Duodenal mucosa (tissue), 2 donors: Measurements from ENCODE around the gene ZNF787.

ENCODE experiments used
- H3K27ac ChIP-seq: one replicate; pipeline ENCODE4 v1.7.0; 2013; ENCODE audit warnings: low read depth, low read length
- H3K27me3 ChIP-seq, 2 donors: one replicate each; pipeline ENCODE4 v1.7.0; 2013; ENCODE audit warnings: low read length in 2 of 2, control low read depth in 1 of 2; ENCODE audit not compliant: insufficient read depth in 2 of 2, control insufficient read depth in 1 of 2
- H3K36me3 ChIP-seq, 2 donors: one replicate each; pipeline ENCODE4 v1.7.0; 2013; ENCODE audit warnings: low read length in 2 of 2, control low read depth in 1 of 2; ENCODE audit not compliant: insufficient read depth in 2 of 2, control insufficient read depth in 1 of 2
- H3K4me1 ChIP-seq, 2 donors: one replicate each; pipeline ENCODE4 v1.7.0; 2013; ENCODE audit warnings: low read length in 2 of 2, control low read depth in 1 of 2; ENCODE audit not compliant: insufficient read depth in 2 of 2, control insufficient read depth in 1 of 2
- H3K4me3 ChIP-seq, 2 donors: one replicate each; pipeline ENCODE4 v1.7.0; 2013; ENCODE audit warnings: low read length in 2 of 2, low read depth in 1 of 2
- H3K9ac ChIP-seq, 2 donors: one replicate each; pipeline ENCODE4 v1.7.0; 2013; ENCODE audit warnings: low read length in 2 of 2, low read depth in 1 of 2
- H3K9me3 ChIP-seq, 2 donors: one replicate each; pipeline ENCODE4 v1.7.0; 2013; ENCODE audit warnings: low read length in 2 of 2, control low read depth in 1 of 2; ENCODE audit not compliant: control insufficient read depth in 1 of 2

ZNF787 gene

DNA sequence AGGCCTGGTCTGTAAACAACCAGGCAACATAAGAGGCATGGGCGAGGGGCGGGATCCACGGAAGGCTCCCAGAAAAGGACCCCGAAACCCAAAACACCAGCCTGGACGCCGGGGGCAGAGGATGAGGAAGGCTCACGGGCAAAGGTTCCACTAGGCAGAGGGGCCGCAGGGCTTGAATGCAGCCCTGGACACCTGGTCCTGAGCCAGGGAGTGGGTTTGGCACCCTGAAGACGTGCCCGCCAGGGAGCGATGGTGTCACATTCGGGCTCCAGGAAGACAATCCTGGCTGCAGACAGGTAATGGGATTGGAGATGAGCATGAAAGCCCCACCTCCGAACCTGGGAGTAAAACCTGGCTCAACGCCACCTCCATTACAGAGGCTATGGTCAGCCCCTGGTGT lies 31.8 kb downstream of the ZNF787 start:
- H3K27me3 ChIP-seq: no peaks in the 10 kb centered on the region
- H3K9me3 ChIP-seq: peaks cover 0 to 3% of the 10 kb centered on the region in 2 donors
- H3K36me3 ChIP-seq: peaks cover 10 to 47% of the 10 kb centered on the region in 2 donors
- H3K4me3 ChIP-seq: no peak overlapping the region
- H3K4me1 ChIP-seq: no peaks in the 10 kb centered on the region
- no peak overlapping the region for H3K9ac ChIP-seq
- H3K27ac ChIP-seq: no peak overlapping the region

DNA sequence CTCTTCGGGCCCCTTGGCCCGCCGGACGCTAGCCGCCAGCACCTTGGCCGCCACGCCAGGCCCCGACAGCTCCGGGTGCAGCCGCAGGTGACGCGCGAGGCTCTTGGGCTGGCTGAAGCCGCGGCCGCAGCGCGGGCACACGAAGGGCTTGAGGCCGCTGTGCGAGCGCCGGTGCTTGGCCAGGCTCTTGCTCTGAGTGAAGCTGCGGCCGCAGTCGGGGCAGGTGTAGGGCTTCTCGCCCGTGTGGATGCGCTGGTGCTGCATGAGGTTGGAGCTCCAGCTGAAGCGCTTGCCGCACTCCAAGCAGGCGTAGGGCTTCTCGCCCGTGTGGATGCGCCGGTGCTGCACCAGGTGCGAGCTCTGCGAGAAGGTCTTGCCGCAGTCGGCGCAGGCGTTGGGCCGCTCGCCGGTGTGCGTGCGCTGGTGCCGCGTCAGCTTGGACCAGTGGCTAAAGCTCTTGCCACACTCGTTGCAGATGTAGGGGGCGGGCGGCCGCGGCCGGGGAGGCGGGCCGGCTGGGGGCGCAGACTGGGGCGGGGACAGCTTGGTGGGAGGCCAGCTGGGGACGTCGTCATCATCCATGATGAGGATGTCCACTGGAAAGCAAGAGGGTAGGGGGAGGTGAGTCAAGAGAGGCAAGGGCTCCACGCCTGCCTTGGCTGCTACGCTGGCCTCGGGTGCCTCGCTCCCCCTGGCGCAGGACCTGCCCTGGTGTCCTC lies 32.4 kb downstream of the ZNF787 start:
- H3K4me3 ChIP-seq: no peak overlapping the region
- H3K36me3 ChIP-seq: peaks cover 8 to 44% of the 10 kb centered on the region in 2 donors
- no peaks in the 10 kb centered on the region for H3K4me1 ChIP-seq
- no peak overlapping the region for H3K27ac ChIP-seq
- H3K27me3 ChIP-seq: no peaks in the 10 kb centered on the region
- no peak overlapping the region for H3K9ac ChIP-seq
- H3K9me3 ChIP-seq: peaks cover 0 to 3% of the 10 kb centered on the region in 2 donors

DNA sequence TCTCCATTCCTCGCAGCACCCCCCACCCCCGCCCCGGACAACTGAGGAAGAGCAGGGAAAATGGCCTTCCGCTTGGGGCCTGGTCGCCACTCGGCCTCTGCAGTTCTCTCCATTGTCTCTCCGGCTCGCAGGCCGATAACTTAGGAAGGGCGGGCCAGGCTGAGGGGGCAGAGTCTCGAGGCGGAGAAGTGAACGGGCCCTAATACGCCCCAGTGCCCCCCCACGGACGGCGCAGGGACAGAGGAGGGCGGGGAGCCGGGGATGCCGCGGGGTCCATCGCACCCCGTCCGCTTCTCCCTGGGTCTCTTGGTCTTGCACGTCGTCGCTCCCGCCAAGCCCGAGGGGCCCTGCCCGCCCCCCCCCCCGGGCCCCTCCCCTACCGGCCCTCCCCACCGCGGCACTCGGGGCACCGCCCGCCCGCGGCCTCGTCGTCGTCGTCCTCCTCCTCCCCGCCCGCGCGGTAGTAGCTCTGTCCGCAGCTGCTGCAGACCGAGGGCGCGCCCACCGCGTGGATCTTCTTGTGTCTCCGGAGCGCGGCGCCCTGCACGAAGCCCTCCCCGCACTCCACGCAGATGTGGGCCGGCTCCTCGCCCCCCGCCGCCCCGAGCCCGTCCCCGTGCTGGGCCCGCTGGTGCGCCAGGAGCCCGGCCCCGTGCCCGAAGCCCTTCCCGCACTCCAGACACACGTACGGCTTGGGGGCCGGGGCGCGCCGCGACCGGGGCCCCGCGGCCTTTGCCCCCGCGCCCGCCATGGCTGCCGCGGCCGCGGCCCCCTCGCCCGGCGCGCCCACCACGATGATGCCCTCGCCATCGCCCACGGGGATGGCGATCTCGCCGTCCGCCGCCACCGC lies 33.2 kb downstream of the ZNF787 start:
- H3K9me3 ChIP-seq: no peaks in the 10 kb centered on the region
- H3K4me3 ChIP-seq: no peak overlapping the region
- no peak overlapping the region for H3K27ac ChIP-seq
- peaks cover 4 to 36% of the 10 kb centered on the region in 2 donors for H3K36me3 ChIP-seq
- no peaks in the 10 kb centered on the region for H3K4me1 ChIP-seq
- no peak overlapping the region for H3K9ac ChIP-seq
- no peaks in the 10 kb centered on the region for H3K27me3 ChIP-seq

DNA sequence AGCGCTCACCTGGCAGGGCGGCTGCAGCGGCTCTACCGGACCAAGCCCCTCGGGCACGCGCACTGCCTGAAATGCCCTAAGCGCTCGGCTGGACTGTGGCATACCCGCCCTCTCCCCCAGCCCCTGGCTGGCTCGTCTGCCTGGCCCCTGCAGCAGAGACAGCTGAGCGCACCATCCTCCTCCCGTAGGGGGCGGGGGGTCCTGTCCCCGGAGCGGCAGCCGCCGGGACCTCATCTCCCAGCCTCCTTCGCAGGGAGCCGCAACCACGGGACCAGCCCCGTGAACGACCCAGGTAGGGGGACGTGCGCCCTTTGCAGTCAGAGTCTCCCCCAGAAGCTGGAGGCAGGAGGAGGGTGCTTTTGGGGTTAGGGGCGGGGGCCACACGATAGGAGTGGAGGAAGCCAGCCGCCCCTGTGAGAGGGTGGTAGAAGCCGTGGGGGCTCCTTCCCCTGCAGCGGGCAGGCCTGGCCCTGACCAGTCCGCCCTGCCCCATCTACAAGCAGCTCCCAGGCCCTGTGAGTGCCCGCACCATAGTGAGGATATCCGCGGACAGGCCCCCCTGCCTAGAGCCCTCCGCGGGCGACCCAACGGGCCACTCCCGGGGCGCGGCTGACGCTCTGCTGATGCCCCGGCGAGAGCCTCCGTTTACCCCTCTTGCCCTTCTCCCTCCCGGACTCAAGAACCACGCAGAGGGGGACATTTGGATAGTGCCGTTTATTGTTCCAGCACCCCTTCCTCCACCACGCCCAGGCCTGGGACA lies 34.2 kb downstream of the ZNF787 start:
- peaks cover 4 to 28% of the 10 kb centered on the region in 2 donors for H3K36me3 ChIP-seq
- H3K27me3 ChIP-seq: peaks cover 0 to 3% of the 10 kb centered on the region in 2 donors
- no peaks in the 10 kb centered on the region for H3K4me1 ChIP-seq
- H3K9me3 ChIP-seq: no peaks in the 10 kb centered on the region
- no peak overlapping the region for H3K4me3 ChIP-seq
- H3K27ac ChIP-seq: no peak overlapping the region
- H3K9ac ChIP-seq: no peak overlapping the region

DNA sequence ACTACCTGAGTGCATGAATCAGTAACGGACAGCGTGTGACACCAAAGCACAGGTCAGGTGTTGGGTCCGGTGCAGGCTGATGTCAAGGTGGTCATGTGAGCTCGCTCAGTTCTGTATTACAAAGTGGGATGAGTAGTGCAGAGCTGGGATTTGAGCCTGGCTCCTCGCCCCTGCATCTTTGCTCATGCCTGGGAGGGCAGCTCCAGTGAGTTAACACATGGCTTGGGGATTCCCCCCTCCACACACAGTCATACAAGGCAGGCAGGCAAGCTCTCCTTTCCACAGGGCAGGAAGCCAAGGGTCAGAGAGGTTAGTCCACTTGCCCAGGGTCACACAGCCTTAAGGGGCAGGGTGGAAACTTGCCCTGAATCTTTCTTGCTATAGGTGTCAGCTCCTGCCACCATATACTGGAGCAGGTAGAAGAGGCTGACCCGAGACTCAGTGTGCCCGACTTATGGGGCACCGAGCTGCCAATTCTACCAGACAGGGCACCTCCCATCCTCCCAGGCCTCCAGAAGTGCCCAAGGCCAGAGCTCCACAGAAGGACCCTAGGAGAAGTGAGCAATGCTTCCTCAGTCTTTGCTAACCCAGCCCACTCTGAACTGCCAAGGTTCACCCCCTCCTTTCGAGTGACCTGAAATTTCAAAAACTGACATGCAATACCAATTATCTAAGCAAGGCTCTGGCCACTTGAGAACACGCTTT lies 35.4 kb downstream of the ZNF787 start:
- H3K36me3 ChIP-seq: peaks cover 4 to 24% of the 10 kb centered on the region in 2 donors
- no peak overlapping the region for H3K4me3 ChIP-seq
- no peak overlapping the region for H3K9ac ChIP-seq
- peaks cover 8% of the 10 kb centered on the region in 2 donors for H3K4me1 ChIP-seq
- H3K27ac ChIP-seq: no peak overlapping the region
- H3K9me3 ChIP-seq: no peaks in the 10 kb centered on the region
- peaks cover 4 to 5% of the 10 kb centered on the region in 2 donors for H3K27me3 ChIP-seq

DNA sequence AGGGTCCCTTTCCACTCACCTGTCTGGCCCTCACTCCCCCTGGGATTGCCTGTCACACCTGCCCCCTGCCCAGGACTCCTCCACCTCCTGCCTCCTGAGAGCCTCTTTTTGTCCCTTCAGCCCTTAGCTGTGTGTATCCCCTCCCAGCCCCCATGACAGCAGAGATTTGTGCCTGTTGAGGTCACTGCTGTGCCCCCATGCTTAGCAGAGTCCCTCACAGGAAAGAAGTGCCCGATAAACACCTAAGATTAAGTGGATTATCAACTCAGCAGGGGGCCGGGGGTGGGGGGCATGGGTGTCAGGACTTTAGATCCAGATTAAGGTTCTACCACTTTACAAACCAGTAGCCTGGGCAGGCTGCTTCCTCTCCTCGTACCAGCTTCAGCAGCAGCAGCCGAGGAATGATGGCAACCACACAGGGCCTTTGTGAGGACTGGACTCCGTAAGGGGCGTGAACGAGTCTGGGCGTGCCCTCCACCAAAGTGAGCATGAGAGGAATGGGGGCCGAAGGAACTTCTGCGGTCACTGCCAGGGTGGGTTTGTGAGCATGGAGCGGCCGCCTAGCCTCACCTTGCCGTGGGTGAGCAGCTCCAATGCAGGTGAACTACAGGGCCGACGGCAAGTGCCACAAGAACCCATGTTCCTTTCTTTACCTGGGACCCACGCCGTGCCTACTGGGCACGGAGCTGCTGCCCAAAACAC lies 36.1 kb downstream of the ZNF787 start:
- Histone ChIP-seq H3K4me1 (peaks cover 8 to 9% of the 10 kb centered on the region in 2 donors), H3K36me3 (peaks cover 4 to 23% of the 10 kb centered on the region in 2 donors), H3K9me3 (no peaks in the 10 kb centered on the region), H3K27ac (no peak overlapping the region), H3K27me3 (peaks cover 4 to 5% of the 10 kb centered on the region in 2 donors), H3K4me3 (no peak overlapping the region), H3K9ac (no peak overlapping the region)

DNA sequence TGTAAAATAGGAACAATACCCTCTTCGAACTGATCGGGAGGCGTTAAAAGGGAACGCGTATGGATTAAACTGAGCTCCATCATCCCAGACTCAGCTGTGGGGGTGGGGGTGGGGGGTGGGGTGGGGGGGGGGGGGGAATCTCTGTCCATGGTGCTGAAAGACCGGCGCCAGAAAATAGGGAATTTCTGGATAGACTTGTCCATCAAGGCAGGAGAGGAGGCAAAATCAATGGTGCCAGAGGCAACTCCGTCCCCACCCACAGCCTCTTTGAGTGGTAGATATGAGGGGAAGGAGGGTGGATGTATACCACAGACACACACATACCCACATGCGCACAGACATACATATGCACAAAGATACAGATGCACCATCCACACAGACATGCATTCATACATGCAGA lies 37.4 kb downstream of the ZNF787 start:
- H3K27me3 ChIP-seq: peaks cover 4 to 5% of the 10 kb centered on the region in 2 donors
- H3K4me3 ChIP-seq: no peak overlapping the region
- no peaks in the 10 kb centered on the region for H3K9me3 ChIP-seq
- no peak overlapping the region for H3K9ac ChIP-seq
- no peak overlapping the region for H3K27ac ChIP-seq
- H3K36me3 ChIP-seq: peaks cover 4 to 9% of the 10 kb centered on the region in 2 donors
- peaks cover 8 to 9% of the 10 kb centered on the region in 2 donors for H3K4me1 ChIP-seq

DNA sequence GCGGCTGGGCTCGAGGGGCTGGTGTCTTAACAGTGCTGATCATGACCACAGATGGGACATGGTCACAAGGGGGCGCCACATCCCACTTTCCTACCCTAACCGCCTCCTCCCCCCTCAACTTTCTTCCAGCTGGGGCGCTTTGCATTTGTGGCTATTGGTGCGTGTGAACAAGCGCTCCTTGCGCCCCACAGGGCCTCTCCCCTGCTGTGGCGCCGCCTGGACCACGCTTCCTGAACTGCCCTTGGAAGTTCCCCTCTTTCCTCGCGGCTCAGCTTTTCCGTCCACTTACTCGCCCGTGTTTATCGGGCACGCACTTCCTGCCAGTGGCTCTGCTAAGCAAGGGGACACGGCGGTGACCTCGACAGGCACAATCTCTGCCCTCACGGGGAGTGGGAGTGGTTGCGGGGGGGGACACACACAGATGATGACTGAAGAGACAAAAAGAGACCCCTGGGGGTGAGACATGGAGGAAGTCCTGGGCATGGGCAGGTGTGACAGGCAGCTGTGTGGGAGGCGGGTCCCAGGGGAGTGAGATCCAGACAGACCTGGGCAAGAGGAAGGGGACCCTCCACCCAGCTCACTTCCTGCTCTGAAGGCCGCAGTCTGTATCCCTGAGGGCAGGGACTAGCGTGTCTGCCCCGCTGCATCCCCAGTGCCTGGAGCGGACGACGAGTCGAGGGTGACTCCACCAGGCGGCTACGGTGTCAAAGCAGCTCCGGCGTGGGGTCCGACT lies 40.3 kb downstream of the ZNF787 start:
- Histone ChIP-seq H3K4me3 (peak overlapping the region; percentile 53 to 78), H3K36me3 (peaks cover 4 to 6% of the 10 kb centered on the region in 2 donors), H3K27ac (no peak overlapping the region), H3K9ac (peak overlapping the region; percentile 8 to 52), H3K4me1 (peaks cover 8 to 9% of the 10 kb centered on the region in 2 donors), H3K9me3 (no peaks in the 10 kb centered on the region), H3K27me3 (peaks cover 4 to 5% of the 10 kb centered on the region in 2 donors)

DNA sequence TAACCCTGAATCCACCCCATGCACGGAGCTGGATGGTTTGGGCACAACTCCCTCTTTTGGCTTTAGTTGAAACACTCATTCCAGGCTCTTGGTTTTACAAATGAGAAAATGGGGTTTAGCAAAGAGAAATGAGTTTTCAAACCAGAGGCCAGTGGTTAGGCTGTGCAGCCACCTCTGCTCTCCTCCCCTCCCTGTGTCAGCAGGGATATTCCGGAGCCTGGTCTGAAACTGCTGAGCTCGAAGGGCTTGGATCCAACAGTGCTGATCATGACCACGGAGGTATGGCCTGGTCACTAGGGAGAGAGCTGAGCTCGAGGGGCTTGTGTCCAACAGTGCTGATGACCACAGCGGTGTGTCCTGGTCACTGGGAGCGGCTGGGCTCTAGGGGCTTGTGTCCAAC lies 41.5 kb downstream of the ZNF787 start:
- no peak overlapping the region for H3K9ac ChIP-seq
- H3K36me3 ChIP-seq: no peaks in the 10 kb centered on the region
- no peaks in the 10 kb centered on the region for H3K9me3 ChIP-seq
- peaks cover 4 to 5% of the 10 kb centered on the region in 2 donors for H3K27me3 ChIP-seq
- no peak overlapping the region for H3K27ac ChIP-seq
- peaks cover 8 to 9% of the 10 kb centered on the region in 2 donors for H3K4me1 ChIP-seq
- no peak overlapping the region for H3K4me3 ChIP-seq
